ENCODE results near the gene PEX1.

Gene PEX1

DNA sequence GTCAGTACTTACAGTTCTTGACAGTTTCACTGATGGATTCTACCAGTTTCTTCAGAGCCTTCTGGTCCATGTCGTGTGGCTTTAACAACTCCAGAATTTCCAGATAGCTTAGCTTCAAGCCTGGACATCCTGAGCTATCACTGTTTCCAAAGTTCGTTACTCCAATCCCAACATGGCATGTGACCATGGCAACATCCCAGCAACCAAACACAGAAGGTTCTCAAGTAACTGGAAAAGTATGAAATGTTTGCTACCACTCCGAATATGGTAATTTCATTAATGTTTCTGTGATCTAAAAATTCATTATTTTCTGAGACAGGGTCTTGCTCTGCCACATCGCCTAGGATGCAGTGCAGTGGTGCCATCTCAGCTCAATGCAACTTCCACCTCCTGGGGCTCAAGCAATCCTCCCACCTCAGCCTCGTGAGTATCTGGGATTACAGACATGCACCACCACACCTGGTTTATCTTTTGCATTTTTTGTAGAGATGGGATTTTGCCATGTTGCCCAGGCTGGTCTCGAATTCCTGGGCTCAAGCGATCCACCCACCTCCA is 29.6 kb upstream of the PEX1 start:
- Histone ChIP-seq H3F3A (ENCODE audit: low read depth) (0 out of 2 replicates have a peak, but pooled peaks cover 4% of the 10 kb centered on the region), H4K20me1 (ENCODE audit: insufficient read depth, low read length, poor library complexity, severe bottlenecking) (no peaks in the 10 kb centered on the region), H3K4me3 (ENCODE audit: low read length, poor library complexity, severe bottlenecking) (no peak overlapping the region), H3K27me3 (ENCODE audit: insufficient read depth, low read length, poor library complexity, severe bottlenecking) (no peaks in the 10 kb centered on the region), H3K36me3 (ENCODE audit: insufficient read depth, low read length) (peaks cover 32% of the 10 kb centered on the region), H3K9me2 (replicated peaks; ENCODE audit: low read depth, low read length) (no peaks in the 10 kb centered on the region), H3K79me2 (ENCODE audit: insufficient read depth, low read length) (no peaks in the 10 kb centered on the region), H3K4me1 (ENCODE audit: insufficient read depth, low read length, poor library complexity, severe bottlenecking) (no peaks in the 10 kb centered on the region), H3K9me3 (ENCODE audit: insufficient read depth, low read depth, low read length) (no peaks in the 10 kb centered on the region), H3K4me2 (ENCODE audit: low read depth, low read length, poor library complexity, severe bottlenecking) (no peak overlapping the region), H2AFZ (ENCODE audit: low read length) (no peak overlapping the region), H3K9ac (ENCODE audit: low read depth, low read length, poor library complexity, severe bottlenecking) (no peak overlapping the region)
- TF ChIP-seq, protein P1, sequence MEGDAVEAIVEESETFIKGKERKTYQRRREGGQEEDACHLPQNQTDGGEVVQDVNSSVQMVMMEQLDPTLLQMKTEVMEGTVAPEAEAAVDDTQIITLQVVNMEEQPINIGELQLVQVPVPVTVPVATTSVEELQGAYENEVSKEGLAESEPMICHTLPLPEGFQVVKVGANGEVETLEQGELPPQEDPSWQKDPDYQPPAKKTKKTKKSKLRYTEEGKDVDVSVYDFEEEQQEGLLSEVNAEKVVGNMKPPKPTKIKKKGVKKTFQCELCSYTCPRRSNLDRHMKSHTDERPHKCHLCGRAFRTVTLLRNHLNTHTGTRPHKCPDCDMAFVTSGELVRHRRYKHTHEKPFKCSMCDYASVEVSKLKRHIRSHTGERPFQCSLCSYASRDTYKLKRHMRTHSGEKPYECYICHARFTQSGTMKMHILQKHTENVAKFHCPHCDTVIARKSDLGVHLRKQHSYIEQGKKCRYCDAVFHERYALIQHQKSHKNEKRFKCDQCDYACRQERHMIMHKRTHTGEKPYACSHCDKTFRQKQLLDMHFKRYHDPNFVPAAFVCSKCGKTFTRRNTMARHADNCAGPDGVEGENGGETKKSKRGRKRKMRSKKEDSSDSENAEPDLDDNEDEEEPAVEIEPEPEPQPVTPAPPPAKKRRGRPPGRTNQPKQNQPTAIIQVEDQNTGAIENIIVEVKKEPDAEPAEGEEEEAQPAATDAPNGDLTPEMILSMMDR (conservative IDR thresholded peaks at IDR 0.05; ENCODE audit: low read length), result no peak
- no peak for TF ChIP-seq EZH2phosphoT487 (IDR thresholded peaks at IDR 0.05; ENCODE audit: borderline replicate concordance)

- Histone ChIP-seq H3K9me2 (replicated peaks; ENCODE audit: low read depth, low read length) (no peaks in the 10 kb centered on the region), H3F3A (ENCODE audit: low read depth) (0 out of 2 replicates have a peak, but pooled peaks cover 4% of the 10 kb centered on the region), H3K27me3 (ENCODE audit: insufficient read depth, low read length, poor library complexity, severe bottlenecking) (no peaks in the 10 kb centered on the region), H3K79me2 (ENCODE audit: insufficient read depth, low read length) (no peaks in the 10 kb centered on the region), H3K4me1 (ENCODE audit: insufficient read depth, low read length, poor library complexity, severe bottlenecking) (no peaks in the 10 kb centered on the region), H2AFZ (ENCODE audit: low read length) (no peak overlapping the region), H3K36me3 (ENCODE audit: insufficient read depth, low read length) (peaks cover 26% of the 10 kb centered on the region), H3K9me3 (ENCODE audit: insufficient read depth, low read depth, low read length) (no peaks in the 10 kb centered on the region), H3K4me2 (ENCODE audit: low read depth, low read length, poor library complexity, severe bottlenecking) (no peak overlapping the region), H3K9ac (ENCODE audit: low read depth, low read length, poor library complexity, severe bottlenecking) (no peak overlapping the region), H4K20me1 (ENCODE audit: insufficient read depth, low read length, poor library complexity, severe bottlenecking) (no peaks in the 10 kb centered on the region), H3K4me3 (ENCODE audit: low read length, poor library complexity, severe bottlenecking) (no peak overlapping the region)
- TF ChIP-seq EZH2phosphoT487 (IDR thresholded peaks at IDR 0.05; ENCODE audit: borderline replicate concordance), result no peak
- TF ChIP-seq, protein P1 (conservative IDR thresholded peaks at IDR 0.05; ENCODE audit: low read length), result no peak
Observed at GRCh38 chr7:92557249-92557648, 28.9 kb upstream of the PEX1 start.

- Histone ChIP-seq H3K9ac (ENCODE audit: low read depth, low read length, poor library complexity, severe bottlenecking) (no peak overlapping the region), H3K27me3 (ENCODE audit: insufficient read depth, low read length, poor library complexity, severe bottlenecking) (no peaks in the 10 kb centered on the region), H3K79me2 (ENCODE audit: insufficient read depth, low read length) (no peaks in the 10 kb centered on the region), H3K9me3 (ENCODE audit: insufficient read depth, low read depth, low read length) (no peaks in the 10 kb centered on the region), H3F3A (ENCODE audit: low read depth) (no peaks in the 10 kb centered on the region), H4K20me1 (ENCODE audit: insufficient read depth, low read length, poor library complexity, severe bottlenecking) (no peaks in the 10 kb centered on the region), H3K4me3 (ENCODE audit: low read length, poor library complexity, severe bottlenecking) (no peak overlapping the region), H3K4me1 (ENCODE audit: insufficient read depth, low read length, poor library complexity, severe bottlenecking) (no peaks in the 10 kb centered on the region), H3K36me3 (ENCODE audit: insufficient read depth, low read length) (no peaks in the 10 kb centered on the region), H2AFZ (ENCODE audit: low read length) (no peak overlapping the region), H3K4me2 (ENCODE audit: low read depth, low read length, poor library complexity, severe bottlenecking) (no peak overlapping the region), H3K9me2 (replicated peaks; ENCODE audit: low read depth, low read length) (no peaks in the 10 kb centered on the region)
- TF ChIP-seq, protein P1 (conservative IDR thresholded peaks at IDR 0.05; ENCODE audit: low read length), result no peak
- TF ChIP-seq EZH2phosphoT487 (IDR thresholded peaks at IDR 0.05; ENCODE audit: borderline replicate concordance), result no peak
Observed at GRCh38 chr7:92550194-92550593, 21.9 kb upstream of the PEX1 start.

Data from Loucy (cell line).